ENCODE results near the gene COL23A1.

COL23A1 gene

GRCh38 chr5:178476972-178477754 is 113.0 kb downstream of the COL23A1 start:
- TF ChIP-seq PAX5 (IDR thresholded peaks at IDR 0.05; ENCODE audit: insufficient read depth, low read length, severe bottlenecking) = no peak
- TF ChIP-seq POLR2A (IDR thresholded peaks at IDR 0.05; ENCODE audit: low read depth, low read length) = no peak
- no peak for TF ChIP-seq POU2F2 (IDR thresholded peaks at IDR 0.05; ENCODE audit: low read depth, low read length)
- TF ChIP-seq TAF1 (IDR thresholded peaks at IDR 0.05; ENCODE audit: low read depth, low read length) = no peak
- TF ChIP-seq POLR2AphosphoS5 (IDR thresholded peaks at IDR 0.05; ENCODE audit: low read depth, low read length) = no peak
- TF ChIP-seq SPI1 (IDR thresholded peaks at IDR 0.05; ENCODE audit: low read depth, low read length) = no peak
- FAIRE-seq (no peak), DNase-seq (ENCODE audit: insufficient read length, low spot score) (no peak)

- TF ChIP-seq POLR2A (IDR thresholded peaks at IDR 0.05; ENCODE audit: low read depth, low read length) (no peak), POU2F2 (IDR thresholded peaks at IDR 0.05; ENCODE audit: low read depth, low read length) (no peak), SPI1 (IDR thresholded peaks at IDR 0.05; ENCODE audit: low read depth, low read length) (no peak), POLR2AphosphoS5 (IDR thresholded peaks at IDR 0.05; ENCODE audit: low read depth, low read length) (no peak), PAX5 (IDR thresholded peaks at IDR 0.05; ENCODE audit: insufficient read depth, low read length, severe bottlenecking) (no peak), TAF1 (IDR thresholded peaks at IDR 0.05; ENCODE audit: low read depth, low read length) (no peak)
- no peak for DNase-seq (ENCODE audit: insufficient read length, low spot score)
- no peak for FAIRE-seq
Observed at GRCh38 chr5:178476531-178476930, 113.7 kb downstream of the COL23A1 start.

DNA sequence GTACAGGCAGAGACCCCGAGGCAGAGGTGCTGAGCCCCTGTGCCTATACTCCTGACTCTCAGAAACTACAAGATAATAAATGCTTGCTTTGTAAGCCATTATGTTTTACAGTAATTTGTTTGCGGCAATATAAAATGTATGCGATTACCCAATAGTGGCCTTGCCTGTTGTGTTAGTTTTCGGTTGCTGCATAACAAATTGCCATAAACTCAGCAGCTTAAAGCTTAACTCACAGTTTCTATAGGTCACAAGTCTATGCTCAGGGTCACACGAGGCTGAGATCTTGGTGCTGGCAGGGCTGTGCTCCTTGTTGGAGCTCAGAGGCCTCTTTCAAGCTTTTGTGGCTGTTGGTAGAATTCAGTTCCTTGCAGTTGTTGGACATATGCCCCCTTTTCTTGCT is 114.8 kb downstream of the COL23A1 start:
- no peak for FAIRE-seq
- no peak for TF ChIP-seq POLR2AphosphoS5 (IDR thresholded peaks at IDR 0.05; ENCODE audit: low read depth, low read length)
- TF ChIP-seq TAF1 (IDR thresholded peaks at IDR 0.05; ENCODE audit: low read depth, low read length) = no peak
- TF ChIP-seq POLR2A (IDR thresholded peaks at IDR 0.05; ENCODE audit: low read depth, low read length) = no peak
- TF ChIP-seq POU2F2 (IDR thresholded peaks at IDR 0.05; ENCODE audit: low read depth, low read length) = no peak
- no peak for TF ChIP-seq PAX5 (IDR thresholded peaks at IDR 0.05; ENCODE audit: insufficient read depth, low read length, severe bottlenecking)
- no peak for DNase-seq (ENCODE audit: insufficient read length, low spot score)

DNA sequence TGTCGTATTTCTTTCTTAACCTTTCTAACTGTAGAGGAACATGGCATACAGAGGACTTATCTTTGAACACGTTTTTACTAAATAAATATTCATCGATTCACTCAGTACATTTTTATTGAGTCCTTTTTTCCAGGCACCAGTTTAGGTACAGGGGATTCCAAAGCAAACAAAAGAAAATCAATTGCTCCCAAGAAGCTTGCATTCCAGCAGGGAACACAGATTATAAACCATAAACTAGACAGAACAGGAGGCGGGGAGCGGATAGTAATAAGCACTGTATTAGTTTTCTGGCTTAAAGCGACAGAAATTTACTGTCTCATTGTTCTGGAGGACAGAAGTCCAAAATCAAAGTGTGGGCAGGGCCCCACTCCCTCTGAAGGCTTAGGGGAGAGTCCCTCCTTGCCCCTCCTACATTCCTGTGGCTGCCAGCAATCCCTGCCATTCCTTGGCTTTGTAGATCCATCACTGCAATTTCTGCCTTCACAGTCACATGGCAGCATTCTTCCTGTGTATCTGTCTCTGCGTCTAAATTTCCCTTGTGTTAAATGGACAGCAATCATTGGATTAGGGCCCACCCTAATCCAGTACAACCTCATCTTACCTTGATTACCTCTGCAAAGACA is 115.5 kb downstream of the COL23A1 start:
- TF ChIP-seq TAF1 (IDR thresholded peaks at IDR 0.05; ENCODE audit: low read depth, low read length) = no peak
- no peak for TF ChIP-seq PAX5 (IDR thresholded peaks at IDR 0.05; ENCODE audit: insufficient read depth, low read length, severe bottlenecking)
- TF ChIP-seq POLR2A (IDR thresholded peaks at IDR 0.05; ENCODE audit: low read depth, low read length) = no peak
- TF ChIP-seq POU2F2 (IDR thresholded peaks at IDR 0.05; ENCODE audit: low read depth, low read length) = no peak
- TF ChIP-seq POLR2AphosphoS5 (IDR thresholded peaks at IDR 0.05; ENCODE audit: low read depth, low read length) = no peak
- no peak for TF ChIP-seq SPI1 (IDR thresholded peaks at IDR 0.05; ENCODE audit: low read depth, low read length)
- FAIRE-seq = no peak
- DNase-seq (ENCODE audit: insufficient read length, low spot score) = no peak

DNA sequence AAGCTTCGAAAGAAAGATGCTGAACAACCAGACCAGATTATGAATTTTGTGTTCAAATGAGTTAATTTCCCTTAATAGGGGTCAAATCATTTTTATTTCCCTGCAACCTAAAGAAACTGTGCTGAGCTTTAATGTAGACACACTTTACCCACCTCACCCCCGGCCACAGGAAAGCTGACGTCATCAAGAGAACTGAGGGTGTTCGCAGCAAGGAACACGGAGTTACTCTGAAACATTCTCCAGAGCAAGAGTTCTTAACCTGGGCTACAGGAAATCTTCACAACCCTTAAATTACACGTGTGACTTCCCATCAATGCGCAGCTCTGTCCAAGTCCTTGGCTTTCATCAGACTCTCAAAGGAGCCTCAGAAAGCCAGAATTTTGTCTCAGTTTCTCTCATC is 116.3 kb downstream of the COL23A1 start:
- FAIRE-seq (no peak), DNase-seq (ENCODE audit: insufficient read length, low spot score) (no peak)
- TF ChIP-seq PAX5 (IDR thresholded peaks at IDR 0.05; ENCODE audit: insufficient read depth, low read length, severe bottlenecking) (no peak), SPI1 (IDR thresholded peaks at IDR 0.05; ENCODE audit: low read depth, low read length) (no peak), TAF1 (IDR thresholded peaks at IDR 0.05; ENCODE audit: low read depth, low read length) (no peak), POLR2A (IDR thresholded peaks at IDR 0.05; ENCODE audit: low read depth, low read length) (no peak), POU2F2 (IDR thresholded peaks at IDR 0.05; ENCODE audit: low read depth, low read length) (no peak), POLR2AphosphoS5 (IDR thresholded peaks at IDR 0.05; ENCODE audit: low read depth, low read length) (no peak)

DNA sequence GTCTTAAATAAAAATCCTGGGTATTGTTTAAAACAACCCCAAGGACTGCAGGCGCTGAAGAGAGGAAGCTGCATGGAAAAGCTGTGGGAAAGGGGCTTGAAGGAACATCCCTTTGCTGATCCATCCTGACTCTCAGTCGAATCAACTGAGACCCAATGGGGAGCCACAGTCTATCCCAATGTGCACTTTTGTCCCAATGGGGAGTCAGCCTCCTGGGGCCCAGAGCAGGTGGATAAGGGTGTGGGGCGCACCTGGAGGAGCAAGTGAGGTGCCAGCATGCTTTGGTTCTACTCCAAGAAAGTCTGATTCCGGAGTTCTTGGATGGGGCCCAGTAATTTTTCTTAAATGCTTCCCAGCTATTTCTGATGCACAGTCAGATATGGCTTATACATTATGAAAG is 118.1 kb downstream of the COL23A1 start:
- FAIRE-seq (no peak), DNase-seq (ENCODE audit: insufficient read length, low spot score) (no peak)
- TF ChIP-seq POLR2AphosphoS5 (IDR thresholded peaks at IDR 0.05; ENCODE audit: low read depth, low read length) = no peak
- TF ChIP-seq SPI1 (IDR thresholded peaks at IDR 0.05; ENCODE audit: low read depth, low read length) = no peak
- no peak for TF ChIP-seq PAX5 (IDR thresholded peaks at IDR 0.05; ENCODE audit: insufficient read depth, low read length, severe bottlenecking)
- no peak for TF ChIP-seq POLR2A (IDR thresholded peaks at IDR 0.05; ENCODE audit: low read depth, low read length)
- TF ChIP-seq TAF1 (IDR thresholded peaks at IDR 0.05; ENCODE audit: low read depth, low read length) = no peak
- no peak for TF ChIP-seq POU2F2 (IDR thresholded peaks at IDR 0.05; ENCODE audit: low read depth, low read length)

GRCh38 chr5:178471711-178472110 is 118.5 kb downstream of the COL23A1 start:
- FAIRE-seq = no peak
- no peak for DNase-seq (ENCODE audit: insufficient read length, low spot score)
- TF ChIP-seq PAX5 (IDR thresholded peaks at IDR 0.05; ENCODE audit: insufficient read depth, low read length, severe bottlenecking) = no peak
- TF ChIP-seq POLR2A (IDR thresholded peaks at IDR 0.05; ENCODE audit: low read depth, low read length) = no peak
- no peak for TF ChIP-seq POLR2AphosphoS5 (IDR thresholded peaks at IDR 0.05; ENCODE audit: low read depth, low read length)
- TF ChIP-seq TAF1 (IDR thresholded peaks at IDR 0.05; ENCODE audit: low read depth, low read length) = no peak
- no peak for TF ChIP-seq SPI1 (IDR thresholded peaks at IDR 0.05; ENCODE audit: low read depth, low read length)
- TF ChIP-seq POU2F2 (IDR thresholded peaks at IDR 0.05; ENCODE audit: low read depth, low read length) = no peak

- DNase-seq (ENCODE audit: insufficient read length, low spot score) (no peak), FAIRE-seq (no peak)
- no peak for TF ChIP-seq SPI1 (IDR thresholded peaks at IDR 0.05; ENCODE audit: low read depth, low read length)
- TF ChIP-seq POLR2A (IDR thresholded peaks at IDR 0.05; ENCODE audit: low read depth, low read length) = no peak
- no peak for TF ChIP-seq TAF1 (IDR thresholded peaks at IDR 0.05; ENCODE audit: low read depth, low read length)
- TF ChIP-seq PAX5 (IDR thresholded peaks at IDR 0.05; ENCODE audit: insufficient read depth, low read length, severe bottlenecking) = no peak
- TF ChIP-seq POU2F2 (IDR thresholded peaks at IDR 0.05; ENCODE audit: low read depth, low read length) = no peak
- no peak for TF ChIP-seq POLR2AphosphoS5 (IDR thresholded peaks at IDR 0.05; ENCODE audit: low read depth, low read length)
Observed at GRCh38 chr5:178470760-178471025, 119.5 kb downstream of the COL23A1 start.

DNA sequence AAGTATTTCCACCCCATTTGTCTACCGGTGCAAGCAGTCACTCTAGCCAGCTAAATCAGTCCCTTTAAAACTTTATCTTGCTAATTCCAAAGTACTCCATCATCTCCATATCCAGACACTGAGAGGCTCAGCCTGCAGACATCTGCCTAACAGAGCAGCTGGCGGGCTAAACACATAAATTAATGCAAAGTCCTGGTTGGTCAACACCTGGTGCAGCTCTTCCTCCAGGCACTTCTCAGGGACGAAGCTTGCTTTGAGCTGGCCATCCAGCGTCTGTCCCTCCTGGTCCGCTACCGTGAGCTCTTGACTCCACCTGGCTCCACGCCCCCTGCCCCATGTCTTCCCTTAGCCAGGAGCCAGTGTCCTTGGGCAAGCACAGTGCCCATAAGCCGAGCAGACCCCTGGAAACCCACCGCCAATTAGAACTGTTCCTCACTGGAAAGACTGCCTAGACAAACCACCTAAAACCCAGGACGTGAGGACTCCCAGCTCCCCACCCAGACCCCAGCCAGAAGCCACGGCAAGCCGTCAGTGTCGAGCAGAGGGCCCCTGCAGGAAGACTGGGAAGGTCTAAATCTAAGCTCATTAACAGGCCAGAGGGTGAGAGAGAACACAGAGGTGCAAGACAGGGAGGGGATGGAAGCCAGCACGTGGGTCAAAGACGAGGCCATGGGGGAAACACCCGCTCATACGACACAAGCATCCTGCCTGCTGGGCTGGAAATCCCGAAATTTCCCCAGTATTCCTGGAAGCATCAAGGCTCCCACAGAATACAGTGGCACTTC is 120.0 kb downstream of the COL23A1 start:
- no peak for FAIRE-seq
- TF ChIP-seq POLR2A (IDR thresholded peaks at IDR 0.05; ENCODE audit: low read depth, low read length) = no peak
- no peak for TF ChIP-seq POU2F2 (IDR thresholded peaks at IDR 0.05; ENCODE audit: low read depth, low read length)
- TF ChIP-seq SPI1 (IDR thresholded peaks at IDR 0.05; ENCODE audit: low read depth, low read length) = no peak
- no peak for TF ChIP-seq TAF1 (IDR thresholded peaks at IDR 0.05; ENCODE audit: low read depth, low read length)
- TF ChIP-seq POLR2AphosphoS5 (IDR thresholded peaks at IDR 0.05; ENCODE audit: low read depth, low read length) = no peak
- no peak for TF ChIP-seq PAX5 (IDR thresholded peaks at IDR 0.05; ENCODE audit: insufficient read depth, low read length, severe bottlenecking)
- no peak for DNase-seq (ENCODE audit: insufficient read length, low spot score)
